ENCODE measurements around the gene DMD.

Gene DMD

DNA sequence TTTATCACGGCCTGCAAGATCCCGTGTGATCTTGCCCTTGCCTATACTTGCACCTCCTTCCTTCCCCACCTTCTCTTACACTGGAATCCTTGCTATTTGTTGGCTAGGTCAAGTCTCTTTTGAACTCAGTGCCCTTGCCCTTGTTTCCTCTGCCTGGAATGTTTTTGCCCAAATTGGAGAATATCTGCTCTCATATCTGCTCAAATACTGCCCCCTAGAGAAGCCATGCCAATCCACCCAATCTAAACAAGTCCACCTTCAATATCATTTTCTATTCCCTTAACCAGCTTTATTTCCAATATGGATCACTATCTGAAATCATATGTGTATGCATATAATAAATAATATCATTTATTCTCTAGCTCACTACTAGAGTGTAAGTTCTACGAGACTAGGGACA lies 1095.3 kb downstream of the DMD start:
- H2BK12ac ChIP-seq (ENCODE audit: low read length), result no peak overlapping the region
- no peak for DNase-seq
- H3K4ac ChIP-seq (ENCODE audit: low read depth, low read length), result no peak overlapping the region
- H3K27ac ChIP-seq (ENCODE audit: low read depth, low read length), result no peak overlapping the region
- no peak overlapping the region for H2AFZ ChIP-seq (ENCODE audit: insufficient read depth, low read length, poor library complexity)
- no peak overlapping the region for H3K4me3 ChIP-seq (ENCODE audit: low read depth, low read length)
- H3K18ac ChIP-seq (ENCODE audit: low read length), result no peak overlapping the region
- H3K4me1 ChIP-seq (ENCODE audit: control insufficient read depth in 1 of 2, insufficient read depth in 2 of 2, low read length in 2 of 2), result no peaks in the 10 kb centered on the region
- H2BK5ac ChIP-seq (ENCODE audit: low read depth, low read length, poor library complexity), result no peak overlapping the region
- no peaks in the 10 kb centered on the region for H3K9me3 ChIP-seq (ENCODE audit: insufficient read depth, low read depth, low read length)
- no peak overlapping the region for H4K91ac ChIP-seq (ENCODE audit: low read depth, low read length)
- no peak overlapping the region for H2BK120ac ChIP-seq (ENCODE audit: insufficient read depth, low read length, poor library complexity)
- no peak overlapping the region for H2AK5ac ChIP-seq (ENCODE audit: low read length)
- no peaks in the 10 kb centered on the region for H3K27me3 ChIP-seq (ENCODE audit: insufficient read depth, low read length)
- no peak overlapping the region for H3K4me2 ChIP-seq (ENCODE audit: low read length)
- H3K23ac ChIP-seq (ENCODE audit: low read length), result no peak overlapping the region
- no peak overlapping the region for H3K9ac ChIP-seq (ENCODE audit: low read length)
- no peaks in the 10 kb centered on the region for H3K36me3 ChIP-seq (ENCODE audit: control insufficient read depth in 1 of 2, insufficient read depth in 2 of 2, low read length in 2 of 2)
- H3K79me1 ChIP-seq (ENCODE audit: low read length), result no peaks in the 10 kb centered on the region
- no peaks in the 10 kb centered on the region for H3K79me2 ChIP-seq (ENCODE audit: control insufficient read depth, insufficient read depth, low read length, poor library complexity)
- no peak overlapping the region for H4K12ac ChIP-seq (ENCODE audit: low read depth, low read length)
- no peak overlapping the region for H4K8ac ChIP-seq (ENCODE audit: low read depth, low read length)
- no CpG with 5 or more reads among the region's 3 CpGs for WGBS (ENCODE audit: extremely low coverage, insufficient coverage, insufficient read length)
- H3K14ac ChIP-seq (ENCODE audit: low read length), result no peak overlapping the region

DNA sequence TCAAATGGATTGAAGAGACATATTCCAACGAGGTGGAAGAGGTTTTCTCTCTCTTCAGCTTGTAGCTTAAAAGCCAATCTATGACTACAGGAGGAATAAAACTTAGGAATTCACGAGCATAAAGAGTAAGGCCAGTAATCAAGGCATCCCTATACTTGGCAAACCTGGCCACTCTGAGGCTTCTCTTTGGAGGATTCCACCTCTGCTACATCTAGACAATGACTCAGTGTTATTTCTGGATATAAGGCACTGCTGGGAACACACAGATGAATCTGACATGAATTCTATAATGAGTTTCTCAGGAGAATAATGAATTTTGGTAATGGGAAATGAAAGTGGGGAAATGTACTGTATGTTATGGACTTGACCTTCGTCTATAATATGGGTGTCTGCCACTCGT lies 1123.7 kb downstream of the DMD start:
- no peak overlapping the region for H3K4me2 ChIP-seq (ENCODE audit: low read length)
- H2AFZ ChIP-seq (ENCODE audit: insufficient read depth, low read length, poor library complexity), result no peak overlapping the region
- no peaks in the 10 kb centered on the region for H3K79me2 ChIP-seq (ENCODE audit: control insufficient read depth, insufficient read depth, low read length, poor library complexity)
- no peak overlapping the region for H4K12ac ChIP-seq (ENCODE audit: low read depth, low read length)
- no peak overlapping the region for H2BK12ac ChIP-seq (ENCODE audit: low read length)
- no peak overlapping the region for H3K4ac ChIP-seq (ENCODE audit: low read depth, low read length)
- no peak overlapping the region for H3K18ac ChIP-seq (ENCODE audit: low read length)
- H3K4me3 ChIP-seq (ENCODE audit: low read depth, low read length), result no peak overlapping the region
- WGBS (ENCODE audit: extremely low coverage, insufficient coverage, insufficient read length), result no CpG with 5 or more reads among the region's 4 CpGs
- no peak overlapping the region for H4K91ac ChIP-seq (ENCODE audit: low read depth, low read length)
- no peak overlapping the region for H2BK120ac ChIP-seq (ENCODE audit: insufficient read depth, low read length, poor library complexity)
- H3K4me1 ChIP-seq (ENCODE audit: control insufficient read depth in 1 of 2, insufficient read depth in 2 of 2, low read length in 2 of 2), result no peaks in the 10 kb centered on the region
- H3K23ac ChIP-seq (ENCODE audit: low read length), result no peak overlapping the region
- H3K27me3 ChIP-seq (ENCODE audit: insufficient read depth, low read length), result no peaks in the 10 kb centered on the region
- H3K9ac ChIP-seq (ENCODE audit: low read length), result no peak overlapping the region
- no peak overlapping the region for H2BK5ac ChIP-seq (ENCODE audit: low read depth, low read length, poor library complexity)
- DNase-seq, result no peak
- H3K14ac ChIP-seq (ENCODE audit: low read length), result no peak overlapping the region
- no peak overlapping the region for H3K27ac ChIP-seq (ENCODE audit: low read depth, low read length)
- H3K36me3 ChIP-seq (ENCODE audit: control insufficient read depth in 1 of 2, insufficient read depth in 2 of 2, low read length in 2 of 2), result no peaks in the 10 kb centered on the region
- H3K9me3 ChIP-seq (ENCODE audit: insufficient read depth, low read depth, low read length), result no peaks in the 10 kb centered on the region
- no peaks in the 10 kb centered on the region for H3K79me1 ChIP-seq (ENCODE audit: low read length)
- no peak overlapping the region for H4K8ac ChIP-seq (ENCODE audit: low read depth, low read length)
- no peak overlapping the region for H2AK5ac ChIP-seq (ENCODE audit: low read length)

- Histone ChIP-seq H2BK120ac (ENCODE audit: insufficient read depth, low read length, poor library complexity) (no peak overlapping the region), H2AK5ac (ENCODE audit: low read length) (no peak overlapping the region), H3K79me2 (ENCODE audit: control insufficient read depth, insufficient read depth, low read length, poor library complexity) (no peaks in the 10 kb centered on the region), H3K27me3 (ENCODE audit: insufficient read depth, low read length) (no peaks in the 10 kb centered on the region), H2AFZ (ENCODE audit: insufficient read depth, low read length, poor library complexity) (no peak overlapping the region), H4K8ac (ENCODE audit: low read depth, low read length) (no peak overlapping the region), H2BK12ac (ENCODE audit: low read length) (no peak overlapping the region), H3K14ac (ENCODE audit: low read length) (no peak overlapping the region), H3K4me3 (ENCODE audit: low read depth, low read length) (no peak overlapping the region), H3K36me3 (ENCODE audit: control insufficient read depth in 1 of 2, insufficient read depth in 2 of 2, low read length in 2 of 2) (no peaks in the 10 kb centered on the region), H3K9ac (ENCODE audit: low read length) (no peak overlapping the region), H4K91ac (ENCODE audit: low read depth, low read length) (no peak overlapping the region), H3K4me2 (ENCODE audit: low read length) (no peak overlapping the region), H4K12ac (ENCODE audit: low read depth, low read length) (no peak overlapping the region), H3K27ac (ENCODE audit: low read depth, low read length) (no peak overlapping the region), H3K79me1 (ENCODE audit: low read length) (no peaks in the 10 kb centered on the region), H3K9me3 (ENCODE audit: insufficient read depth, low read depth, low read length) (no peaks in the 10 kb centered on the region), H2BK5ac (ENCODE audit: low read depth, low read length, poor library complexity) (no peak overlapping the region), H3K4me1 (ENCODE audit: control insufficient read depth in 1 of 2, insufficient read depth in 2 of 2, low read length in 2 of 2) (no peaks in the 10 kb centered on the region), H3K18ac (ENCODE audit: low read length) (no peak overlapping the region), H3K4ac (ENCODE audit: low read depth, low read length) (no peak overlapping the region), H3K23ac (ENCODE audit: low read length) (no peak overlapping the region)
- no CpG with 5 or more reads among the region's 7 CpGs for WGBS (ENCODE audit: extremely low coverage, insufficient coverage, insufficient read length)
- DNase-seq, result no peak
These were observed 1126.6 kb downstream of the DMD start for GRCh38 chrX:32084757-32085156.

- no peaks in the 10 kb centered on the region for H3K4me1 ChIP-seq (ENCODE audit: control insufficient read depth in 1 of 2, insufficient read depth in 2 of 2, low read length in 2 of 2)
- H3K23ac ChIP-seq (ENCODE audit: low read length), result no peak overlapping the region
- no peak overlapping the region for H3K4me2 ChIP-seq (ENCODE audit: low read length)
- no peak overlapping the region for H3K27ac ChIP-seq (ENCODE audit: low read depth, low read length)
- H4K8ac ChIP-seq (ENCODE audit: low read depth, low read length), result no peak overlapping the region
- no peak overlapping the region for H3K14ac ChIP-seq (ENCODE audit: low read length)
- no peaks in the 10 kb centered on the region for H3K79me2 ChIP-seq (ENCODE audit: control insufficient read depth, insufficient read depth, low read length, poor library complexity)
- H3K9ac ChIP-seq (ENCODE audit: low read length), result no peak overlapping the region
- H4K12ac ChIP-seq (ENCODE audit: low read depth, low read length), result no peak overlapping the region
- no peak overlapping the region for H2AFZ ChIP-seq (ENCODE audit: insufficient read depth, low read length, poor library complexity)
- no peak overlapping the region for H2AK5ac ChIP-seq (ENCODE audit: low read length)
- H3K4ac ChIP-seq (ENCODE audit: low read depth, low read length), result no peak overlapping the region
- H4K91ac ChIP-seq (ENCODE audit: low read depth, low read length), result no peak overlapping the region
- no peak overlapping the region for H3K18ac ChIP-seq (ENCODE audit: low read length)
- no peaks in the 10 kb centered on the region for H3K79me1 ChIP-seq (ENCODE audit: low read length)
- H2BK5ac ChIP-seq (ENCODE audit: low read depth, low read length, poor library complexity), result no peak overlapping the region
- no peak overlapping the region for H2BK120ac ChIP-seq (ENCODE audit: insufficient read depth, low read length, poor library complexity)
- WGBS (ENCODE audit: extremely low coverage, insufficient coverage, insufficient read length), result no CpG with 5 or more reads among the region's 3 CpGs
- no peak overlapping the region for H3K4me3 ChIP-seq (ENCODE audit: low read depth, low read length)
- H3K27me3 ChIP-seq (ENCODE audit: insufficient read depth, low read length), result no peaks in the 10 kb centered on the region
- H3K9me3 ChIP-seq (ENCODE audit: insufficient read depth, low read depth, low read length), result no peaks in the 10 kb centered on the region
- H3K36me3 ChIP-seq (ENCODE audit: control insufficient read depth in 1 of 2, insufficient read depth in 2 of 2, low read length in 2 of 2), result no peaks in the 10 kb centered on the region
- H2BK12ac ChIP-seq (ENCODE audit: low read length), result no peak overlapping the region
- DNase-seq, result no peak
These were observed 1163.1 kb downstream of the DMD start for GRCh38 chrX:32048285-32048684.

All from trophoblast cell (in vitro differentiated cells and primary cell).